WTC11 (cell line): ENCODE data around the gene PRR5. TPM values are rescaled to one million over a fixed set of nuclear protein-coding genes. Genes with fewer than 3 reads are reported as not detected.

Source experiments
- ATAC-seq: fragments of 200-7000 bp; cut with Tn5 transposase; 2 replicates; pipeline ENCODE4 v1.10.0; 2021; ENCODE audit warnings: mild to moderate bottlenecking, moderate library complexity
- CTCF ChIA-PET: fragments of 300-600 bp; sonication (Branson Sonifier 250); formaldehyde crosslinking; loops from one replicate; lab custom pipeline; 2021; ENCODE audit warnings: antibody characterized with exemption; lab: Charles Lee
- POLR2A ChIA-PET: fragments of 350-600 bp; sonication (Branson Sonifier 250); formaldehyde crosslinking; loops from one replicate; lab custom pipeline; 2021; ENCODE audit warnings: antibody characterized with exemption; lab: Charles Lee
- DNase-seq: peaks from one replicate; pipeline ENCODE4 v3.0.0; 2021; ENCODE audit warnings: low spot score
- H3K27ac Mint-ChIP-seq: 2 replicates; pipeline ENCODE4 v1.8.0; 2021; ENCODE audit warnings: mixed read lengths
- H3K27me3 Mint-ChIP-seq: 2 replicates; pipeline ENCODE4 v1.8.0; 2021; ENCODE audit warnings: low read depth, mild to moderate bottlenecking, moderate library complexity, mixed read lengths
- H3K36me3 Mint-ChIP-seq: 2 replicates; pipeline ENCODE4 v1.8.0; 2021; ENCODE audit warnings: mixed read lengths
- H3K4me1 Mint-ChIP-seq: 2 replicates; pipeline ENCODE4 v1.8.0; 2022; ENCODE audit warnings: mixed read lengths
- H3K4me3 Mint-ChIP-seq: 2 replicates; pipeline ENCODE4 v1.8.0; 2021; ENCODE audit warnings: mild to moderate bottlenecking, moderate library complexity, mixed read lengths
- H3K9me3 Mint-ChIP-seq: 2 replicates; pipeline ENCODE4 v1.8.0; 2021; ENCODE audit warnings: mixed read lengths
- AFF4 ChIP-seq: sonication (generic); formaldehyde crosslinking; IDR thresholded peaks from 2 replicates; pipeline ENCODE4 v1.8.1; 2023; ENCODE audit warnings: mild to moderate bottlenecking, missing genetic modification reagents, borderline replicate concordance
- AR ChIP-seq: fragments of 250-450 bp; sonication (Bioruptor Pico); IDR thresholded peaks from 2 replicates; pipeline ENCODE4 v1.9.0; 2021; ENCODE audit warnings: mild to moderate bottlenecking
- E2F4 ChIP-seq: sonication (generic); formaldehyde crosslinking; IDR thresholded peaks from 2 replicates; pipeline ENCODE4 v1.8.1; 2022; ENCODE audit warnings: low read depth, mild to moderate bottlenecking, moderate library complexity, missing genetic modification reagents, borderline replicate concordance
- ETV6 ChIP-seq: sonication (generic); formaldehyde crosslinking; IDR thresholded peaks from 2 replicates; pipeline ENCODE4 v1.8.1; 2022; ENCODE audit warnings: mild to moderate bottlenecking, missing genetic modification reagents
- FOXK1 ChIP-seq: sonication (generic); formaldehyde crosslinking; IDR thresholded peaks from 2 replicates; pipeline ENCODE4 v1.8.0; 2022; ENCODE audit warnings: mild to moderate bottlenecking, moderate library complexity, missing genetic modification reagents
- FOXP1 ChIP-seq: sonication (generic); formaldehyde crosslinking; IDR thresholded peaks from 2 replicates; pipeline ENCODE4 v1.8.0; 2022; ENCODE audit warnings: missing genetic modification reagents, mild to moderate bottlenecking, moderate library complexity, borderline replicate concordance
- GRHL2 ChIP-seq: fragments of 250-450 bp; sonication (Bioruptor Pico); IDR thresholded peaks from 2 replicates; pipeline ENCODE4 v1.8.0; 2022; ENCODE audit warnings: mild to moderate bottlenecking, moderate library complexity; ENCODE audit not compliant: insufficient replicate concordance, severe bottlenecking
- JAZF1 ChIP-seq: fragments of 250-450 bp; sonication (Bioruptor Pico); IDR thresholded peaks from 2 replicates; pipeline ENCODE4 v1.9.0; 2021; ENCODE audit warnings: moderate library complexity, mild to moderate bottlenecking, inconsistent platforms
- JUN ChIP-seq: sonication (generic); formaldehyde crosslinking; IDR thresholded peaks from 2 replicates; pipeline ENCODE4 v1.8.0; 2023; ENCODE audit warnings: mild to moderate bottlenecking, missing genetic modification reagents
- NR2C2 ChIP-seq: sonication (generic); formaldehyde crosslinking; IDR thresholded peaks from 2 replicates; pipeline ENCODE4 v1.8.0; 2022; ENCODE audit warnings: mild to moderate bottlenecking, missing genetic modification reagents
- RELA ChIP-seq: sonication (generic); formaldehyde crosslinking; IDR thresholded peaks from 2 replicates; pipeline ENCODE4 v1.8.1; 2022; ENCODE audit warnings: missing genetic modification reagents, mild to moderate bottlenecking, borderline replicate concordance
- SP1 ChIP-seq: sonication (generic); formaldehyde crosslinking; conservative IDR thresholded peaks from 2 replicates; pipeline ENCODE4 v1.8.1; 2022; ENCODE audit warnings: missing genetic modification reagents
- TEAD1 ChIP-seq: sonication (generic); formaldehyde crosslinking; IDR thresholded peaks from 2 replicates; pipeline ENCODE4 v1.8.0; 2022; ENCODE audit warnings: mild to moderate bottlenecking, missing genetic modification reagents
- USF1 ChIP-seq: sonication (generic); formaldehyde crosslinking; IDR thresholded peaks from 2 replicates; pipeline ENCODE4 v1.8.0; 2022; ENCODE audit warnings: mild to moderate bottlenecking, missing genetic modification reagents
- USF2 ChIP-seq: sonication (generic); formaldehyde crosslinking; IDR thresholded peaks from 2 replicates; pipeline ENCODE4 v1.8.1; 2023; ENCODE audit warnings: mild to moderate bottlenecking, missing genetic modification reagents, moderate library complexity
- ZNF138 ChIP-seq: sonication (generic); formaldehyde crosslinking; conservative IDR thresholded peaks from 2 replicates; pipeline ENCODE4 v1.8.1; 2022; ENCODE audit warnings: mild to moderate bottlenecking, moderate library complexity, missing genetic modification reagents
- ZNF263 ChIP-seq: sonication (generic); formaldehyde crosslinking; IDR thresholded peaks from 2 replicates; pipeline ENCODE4 v1.8.1; 2022; ENCODE audit warnings: low read depth, mild to moderate bottlenecking, moderate library complexity, missing genetic modification reagents
- total RNA-seq: library from RNA; stranded (reverse); gene quantifications from 3 replicates; pipeline ENCODE4 v1.2.3, GENCODE V29; 2021
- TF ChIP-seq, protein P1 (sequence below): sonication (generic); formaldehyde crosslinking; IDR thresholded peaks from 2 replicates; pipeline ENCODE4 v1.8.0; 2022; ENCODE audit warnings: mild to moderate bottlenecking, missing genetic modification reagents
- TF ChIP-seq, protein P2 (sequence below): sonication (generic); formaldehyde crosslinking; IDR thresholded peaks from 2 replicates; pipeline ENCODE4 v1.8.0; 2022; ENCODE audit warnings: missing genetic modification reagents

Gene PRR5
- total RNA-seq, 1 experiment from 2014 or later = 15.6 TPM

- TF ChIP-seq AR (no peak), RELA (CRISPR knock-in tag) (no peak), AFF4 (CRISPR knock-in tag) (no peak), USF2 (CRISPR knock-in tag) (no peak), ZNF138 (CRISPR knock-in tag) (no peak), JAZF1 (CRISPR knock-in tag) (no peak), TEAD1 (no peak), JUN (CRISPR knock-in tag) (no peak), NR2C2 (CRISPR knock-in tag) (no peak), E2F4 (CRISPR knock-in tag) (no peak), FOXP1 (no peak), ZNF263 (CRISPR knock-in tag) (no peak)
- TF ChIP-seq, protein P1, sequence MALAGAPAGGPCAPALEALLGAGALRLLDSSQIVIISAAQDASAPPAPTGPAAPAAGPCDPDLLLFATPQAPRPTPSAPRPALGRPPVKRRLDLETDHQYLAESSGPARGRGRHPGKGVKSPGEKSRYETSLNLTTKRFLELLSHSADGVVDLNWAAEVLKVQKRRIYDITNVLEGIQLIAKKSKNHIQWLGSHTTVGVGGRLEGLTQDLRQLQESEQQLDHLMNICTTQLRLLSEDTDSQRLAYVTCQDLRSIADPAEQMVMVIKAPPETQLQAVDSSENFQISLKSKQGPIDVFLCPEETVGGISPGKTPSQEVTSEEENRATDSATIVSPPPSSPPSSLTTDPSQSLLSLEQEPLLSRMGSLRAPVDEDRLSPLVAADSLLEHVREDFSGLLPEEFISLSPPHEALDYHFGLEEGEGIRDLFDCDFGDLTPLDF (CRISPR knock-in tag) = no peak
These were observed 24.0 kb upstream of the PRR5 start (continued) for GRCh38 chr22:44677871-44678555.

DNA sequence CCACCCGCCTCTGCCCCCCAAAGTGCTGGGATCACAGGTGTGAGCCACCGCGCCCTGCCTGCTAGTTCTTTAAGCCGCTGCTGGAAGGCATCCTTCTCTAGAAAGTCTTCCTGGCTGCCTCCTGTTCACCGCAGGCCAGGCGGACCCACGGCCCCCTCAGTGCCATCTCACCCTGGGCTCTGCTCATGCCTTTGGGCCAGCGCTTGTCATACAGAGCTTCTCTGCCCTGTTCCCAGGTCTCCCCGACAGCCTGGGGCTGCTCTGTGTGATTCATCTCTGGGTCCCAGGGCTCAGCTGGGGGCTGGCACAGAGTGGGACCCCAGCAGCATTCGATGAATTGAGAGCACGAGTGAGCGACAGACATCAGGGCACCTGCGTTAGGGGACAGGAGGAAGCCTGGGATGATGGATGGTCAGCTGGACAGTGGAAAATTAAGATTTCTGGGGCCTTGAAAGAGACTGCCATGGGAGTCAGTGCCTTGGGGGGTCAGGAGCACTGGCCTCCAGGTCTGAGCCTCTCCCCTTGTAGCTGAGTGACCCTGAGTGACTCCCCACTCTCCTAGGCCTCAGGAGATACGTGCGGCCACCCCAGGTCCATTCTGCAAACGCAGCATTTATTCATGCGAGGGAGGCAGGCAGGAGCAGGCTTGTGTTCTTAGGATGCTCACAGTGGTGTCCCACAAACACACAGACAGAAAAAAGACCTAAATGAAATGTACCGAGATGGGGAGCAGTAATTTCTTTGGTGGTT is 23.3 kb upstream of the PRR5 start:
- no peaks in the 10 kb centered on the region for H3K9me3 Mint-ChIP-seq
- H3K4me1 Mint-ChIP-seq = peaks cover 3% of the 10 kb centered on the region; the same call in 1 of the 2 replicates
- H3K27me3 Mint-ChIP-seq = no peaks in the 10 kb centered on the region
- no peak overlapping the region for H3K4me3 Mint-ChIP-seq
- ChIA-PET POLR2A (no interaction called here), CTCF (no interaction called here)
- H3K27ac Mint-ChIP-seq = no peak overlapping the region; the same call in 1 of the 2 replicates
- DNase-seq (no peak), ATAC-seq (no peak)
- H3K36me3 Mint-ChIP-seq = no peaks in the 10 kb centered on the region
- TF ChIP-seq GRHL2 = no peak
- no peak for TF ChIP-seq FOXK1 (CRISPR knock-in tag)
- no peak for TF ChIP-seq ETV6 (CRISPR knock-in tag)
- no peak for TF ChIP-seq USF2 (CRISPR knock-in tag)
- TF ChIP-seq USF1 (CRISPR knock-in tag) = no peak
- TF ChIP-seq SP1 (CRISPR knock-in tag) = no peak
- TF ChIP-seq, protein P2, sequence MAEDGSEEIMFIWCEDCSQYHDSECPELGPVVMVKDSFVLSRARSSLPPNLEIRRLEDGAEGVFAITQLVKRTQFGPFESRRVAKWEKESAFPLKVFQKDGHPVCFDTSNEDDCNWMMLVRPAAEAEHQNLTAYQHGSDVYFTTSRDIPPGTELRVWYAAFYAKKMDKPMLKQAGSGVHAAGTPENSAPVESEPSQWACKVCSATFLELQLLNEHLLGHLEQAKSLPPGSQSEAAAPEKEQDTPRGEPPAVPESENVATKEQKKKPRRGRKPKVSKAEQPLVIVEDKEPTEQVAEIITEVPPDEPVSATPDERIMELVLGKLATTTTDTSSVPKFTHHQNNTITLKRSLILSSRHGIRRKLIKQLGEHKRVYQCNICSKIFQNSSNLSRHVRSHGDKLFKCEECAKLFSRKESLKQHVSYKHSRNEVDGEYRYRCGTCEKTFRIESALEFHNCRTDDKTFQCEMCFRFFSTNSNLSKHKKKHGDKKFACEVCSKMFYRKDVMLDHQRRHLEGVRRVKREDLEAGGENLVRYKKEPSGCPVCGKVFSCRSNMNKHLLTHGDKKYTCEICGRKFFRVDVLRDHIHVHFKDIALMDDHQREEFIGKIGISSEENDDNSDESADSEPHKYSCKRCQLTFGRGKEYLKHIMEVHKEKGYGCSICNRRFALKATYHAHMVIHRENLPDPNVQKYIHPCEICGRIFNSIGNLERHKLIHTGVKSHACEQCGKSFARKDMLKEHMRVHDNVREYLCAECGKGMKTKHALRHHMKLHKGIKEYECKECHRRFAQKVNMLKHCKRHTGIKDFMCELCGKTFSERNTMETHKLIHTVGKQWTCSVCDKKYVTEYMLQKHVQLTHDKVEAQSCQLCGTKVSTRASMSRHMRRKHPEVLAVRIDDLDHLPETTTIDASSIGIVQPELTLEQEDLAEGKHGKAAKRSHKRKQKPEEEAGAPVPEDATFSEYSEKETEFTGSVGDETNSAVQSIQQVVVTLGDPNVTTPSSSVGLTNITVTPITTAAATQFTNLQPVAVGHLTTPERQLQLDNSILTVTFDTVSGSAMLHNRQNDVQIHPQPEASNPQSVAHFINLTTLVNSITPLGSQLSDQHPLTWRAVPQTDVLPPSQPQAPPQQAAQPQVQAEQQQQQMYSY (CRISPR knock-in tag) = no peak
